Activated CD8-positive, alpha-beta T cell treated with anti-CD3 and anti-CD28 coated beads, Interleukin-2, amount 10 ng/mL, durations not matched to agents 7 days and 5 days (primary cell): ENCODE results near the gene PPP1R13B. TPM values are rescaled to one million over a fixed set of nuclear protein-coding genes. Genes with fewer than 3 reads are reported as not detected.

ENCODE experiments used
- ATAC-seq: fragments of 150-1000 bp; cut with Tn5 transposase; one replicate; pipeline ENCODE4 v1.10.0; 2021; ENCODE audit warnings: moderate library complexity
- CTCF ChIA-PET: fragments of 350-600 bp; sonication (Branson Sonifier 250); formaldehyde crosslinking; loops from one replicate; lab custom pipeline; 2021; ENCODE audit warnings: antibody characterized with exemption; lab: Charles Lee
- POLR2A ChIA-PET: fragments of 350-600 bp; sonication (Branson Sonifier 250); formaldehyde crosslinking; loops from one replicate; lab custom pipeline; 2021; ENCODE audit warnings: antibody characterized with exemption; lab: Charles Lee
- DNase-seq: peaks from one replicate; pipeline ENCODE4 v3.0.0-alpha.2; 2020
- H3K27ac Mint-ChIP-seq: one replicate; pipeline ENCODE4 v1.8.0; 2021; ENCODE audit warnings: mild to moderate bottlenecking, mixed read lengths
- H3K27me3 Mint-ChIP-seq: one replicate; pipeline ENCODE4 v1.8.0; 2021; ENCODE audit warnings: low read depth, mixed read lengths
- H3K36me3 Mint-ChIP-seq: one replicate; pipeline ENCODE4 v1.8.0; 2021; ENCODE audit warnings: low read depth, mixed read lengths
- H3K4me1 Mint-ChIP-seq: one replicate; pipeline ENCODE4 v1.8.0; 2021; ENCODE audit warnings: low read depth, mixed read lengths
- H3K4me3 Mint-ChIP-seq: one replicate; pipeline ENCODE4 v1.8.0; 2021; ENCODE audit warnings: mild to moderate bottlenecking, mixed read lengths
- H3K9me3 Mint-ChIP-seq: one replicate; pipeline ENCODE4 v1.8.0; 2022; ENCODE audit warnings: mixed read lengths; ENCODE audit not compliant: insufficient read depth
- total RNA-seq, 2 experiments: library from RNA; stranded (reverse); gene quantifications; one replicate each; pipeline ENCODE4 v1.2.3, GENCODE V29; 2021

Gene PPP1R13B
- total RNA-seq, 2 experiments from 2014 or later, result 11.9 to 12.6 TPM

DNA sequence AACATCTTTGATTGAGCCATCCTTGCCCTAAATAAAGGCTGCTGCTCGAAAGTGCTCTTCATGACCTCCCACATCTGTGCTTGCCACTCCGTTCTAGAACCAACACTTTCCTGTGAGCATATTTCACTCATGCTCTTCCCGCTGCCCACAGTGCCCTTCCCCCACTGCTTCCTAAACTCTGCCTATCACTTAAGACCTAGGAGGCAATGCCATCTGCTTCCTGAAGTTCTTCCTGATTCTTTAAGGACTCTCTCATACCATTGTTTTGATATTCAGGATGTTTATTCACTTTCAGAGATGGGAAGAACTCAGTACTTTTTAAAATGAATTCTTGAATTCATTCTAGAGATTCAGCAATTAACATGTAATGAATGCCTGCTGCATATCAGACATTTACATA, 81.8 kb downstream of the PPP1R13B start:
- CTCF ChIA-PET, result no interaction called here
- POLR2A ChIA-PET, result no interaction called here
- H3K9me3 Mint-ChIP-seq, result no peaks in the 10 kb centered on the region
- no peak overlapping the region for H3K27ac Mint-ChIP-seq
- ATAC-seq, result no peak
- H3K4me3 Mint-ChIP-seq, result no peak overlapping the region
- H3K36me3 Mint-ChIP-seq, result no peaks in the 10 kb centered on the region
- no peak for DNase-seq
- H3K27me3 Mint-ChIP-seq, result no peaks in the 10 kb centered on the region
- peaks cover 6% of the 10 kb centered on the region for H3K4me1 Mint-ChIP-seq

DNA sequence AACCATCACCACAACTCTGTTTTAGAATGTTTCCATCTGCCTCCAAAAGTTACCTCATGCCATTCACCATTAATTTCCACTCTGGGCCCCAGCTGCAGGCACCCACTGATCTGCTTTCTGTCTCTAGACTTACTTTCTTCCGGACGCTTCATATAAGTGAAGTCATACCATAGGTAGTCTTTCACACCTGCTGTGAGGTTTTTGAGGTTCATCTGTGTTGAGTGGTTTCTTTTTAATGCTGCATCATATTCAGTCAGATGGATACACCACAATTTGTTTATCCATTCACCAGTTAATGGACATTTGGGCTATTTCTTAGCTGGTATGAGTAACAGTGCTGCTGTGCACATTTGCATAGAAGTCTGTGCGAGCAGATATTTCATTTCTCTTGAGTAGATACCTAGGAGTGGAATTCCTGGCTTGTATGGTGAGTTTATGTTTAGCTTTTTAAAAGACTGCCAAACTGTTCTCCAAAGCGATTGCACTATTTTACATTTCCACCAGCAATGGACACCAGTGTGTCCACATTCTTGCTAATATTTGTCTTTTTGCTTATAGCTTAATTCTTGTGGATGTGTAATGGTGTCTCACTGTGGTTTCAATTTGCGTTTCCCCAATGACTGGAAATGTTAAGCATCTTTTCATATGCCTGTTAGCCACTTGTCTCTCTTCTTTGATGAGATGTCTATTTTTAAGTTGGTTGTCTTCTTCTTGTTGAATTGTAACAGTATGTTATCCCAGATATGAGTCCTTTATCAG, 83.5 kb downstream of the PPP1R13B start:
- no peak for DNase-seq
- no peak overlapping the region for H3K4me3 Mint-ChIP-seq
- no peak overlapping the region for H3K27ac Mint-ChIP-seq
- ATAC-seq, result no peak
- POLR2A ChIA-PET, result no interaction called here
- H3K4me1 Mint-ChIP-seq, result peaks cover 6% of the 10 kb centered on the region
- H3K9me3 Mint-ChIP-seq, result no peaks in the 10 kb centered on the region
- no peaks in the 10 kb centered on the region for H3K27me3 Mint-ChIP-seq
- no peaks in the 10 kb centered on the region for H3K36me3 Mint-ChIP-seq
- CTCF ChIA-PET, result interaction anchor here (1.1 kb wide), 1 partner anchor 39 kb away, joined by 3 read pairs; no protein-coding TSS in a partner anchor

DNA sequence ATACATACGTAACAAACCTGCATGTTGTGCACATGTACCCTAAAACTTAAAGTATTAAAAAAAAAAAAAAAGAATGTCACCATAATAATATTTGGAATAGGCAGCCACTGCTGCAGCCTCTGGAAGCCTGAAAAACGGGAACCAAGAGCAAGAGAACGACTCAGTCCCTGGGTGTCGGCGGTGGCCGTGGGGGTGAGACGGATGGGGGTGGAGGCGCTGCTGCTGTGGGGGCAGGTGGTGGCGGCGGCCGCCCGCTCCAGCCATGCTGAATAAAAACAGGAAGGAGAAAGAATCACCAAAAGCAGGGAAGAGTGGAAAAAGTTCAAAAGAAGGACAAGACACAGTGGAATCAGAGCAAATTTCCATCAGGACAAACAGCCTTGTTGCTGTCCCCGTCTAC, 84.8 kb downstream of the PPP1R13B start:
- Mint-ChIP-seq H3K9me3 (no peaks in the 10 kb centered on the region), H3K27me3 (no peaks in the 10 kb centered on the region), H3K36me3 (no peaks in the 10 kb centered on the region), H3K4me1 (peaks cover 6% of the 10 kb centered on the region), H3K27ac (no peak overlapping the region), H3K4me3 (no peak overlapping the region)
- DNase-seq (no peak), ATAC-seq (no peak)
- CTCF ChIA-PET, result no interaction called here
- POLR2A ChIA-PET, result no interaction called here

DNA sequence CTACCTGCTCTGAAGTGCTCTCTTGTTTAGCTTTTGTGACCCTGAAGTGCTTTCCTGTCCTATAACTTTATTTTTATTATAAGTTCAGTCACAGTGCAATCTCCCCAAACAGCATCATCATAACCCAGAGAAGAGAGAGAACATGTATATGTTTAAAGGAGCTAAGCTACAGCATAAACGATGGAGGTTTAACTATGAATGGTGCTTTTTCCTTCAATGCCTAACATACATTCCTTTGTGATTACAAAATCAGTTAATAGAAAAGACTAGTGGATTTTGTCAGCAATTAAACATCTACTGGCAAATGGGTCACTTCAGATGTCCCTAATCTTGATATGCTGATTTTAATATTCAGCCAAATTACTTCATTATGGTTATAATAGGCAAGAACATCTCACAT, 85.3 kb downstream of the PPP1R13B start:
- Mint-ChIP-seq H3K27ac (no peak overlapping the region), H3K9me3 (no peaks in the 10 kb centered on the region), H3K27me3 (no peaks in the 10 kb centered on the region), H3K4me1 (peaks cover 6% of the 10 kb centered on the region), H3K4me3 (no peak overlapping the region), H3K36me3 (no peaks in the 10 kb centered on the region)
- ATAC-seq, result no peak
- ChIA-PET CTCF (no interaction called here), POLR2A (no interaction called here)
- DNase-seq, result no peak

DNA sequence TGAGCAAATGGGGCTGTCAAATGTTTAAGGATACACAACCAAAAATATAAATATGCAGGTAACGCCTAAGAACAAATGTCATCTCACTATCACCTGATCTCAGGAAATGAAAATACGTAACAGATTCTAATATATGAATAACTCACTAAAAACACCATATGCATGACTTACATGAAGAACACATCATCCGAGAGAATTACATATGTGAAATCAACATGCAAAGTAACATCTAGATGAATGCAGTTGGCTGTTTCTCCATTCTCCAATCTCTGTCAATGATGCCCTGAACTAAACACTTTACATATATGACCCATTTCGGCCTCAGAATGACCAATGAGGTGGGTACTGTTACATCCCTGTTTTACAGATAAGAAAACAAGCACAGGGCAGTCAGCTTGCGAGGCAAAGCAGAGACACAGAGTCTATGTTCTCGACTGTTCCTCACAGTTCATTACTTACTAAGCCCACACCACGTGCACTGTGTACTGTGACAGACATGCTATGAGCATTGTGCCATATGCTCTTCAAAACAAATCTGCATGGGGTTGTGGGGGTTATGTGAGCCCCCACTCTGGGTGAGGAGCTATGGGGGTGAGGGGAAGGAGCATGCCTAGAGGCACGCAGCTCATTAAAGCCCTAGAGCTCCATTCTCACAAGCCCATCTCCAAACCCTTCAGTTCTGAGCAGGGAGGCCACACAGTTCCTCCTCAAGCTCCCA, 89.2 kb downstream of the PPP1R13B start:
- no peaks in the 10 kb centered on the region for H3K27me3 Mint-ChIP-seq
- no peak for ATAC-seq
- H3K4me3 Mint-ChIP-seq, result no peak overlapping the region
- no peaks in the 10 kb centered on the region for H3K4me1 Mint-ChIP-seq
- DNase-seq, result no peak
- H3K36me3 Mint-ChIP-seq, result no peaks in the 10 kb centered on the region
- H3K9me3 Mint-ChIP-seq, result no peaks in the 10 kb centered on the region
- H3K27ac Mint-ChIP-seq, result no peak overlapping the region
- POLR2A ChIA-PET, result no interaction called here
- CTCF ChIA-PET, result interaction anchor here (1.7 kb wide), 1 partner anchor 50 kb away, joined by 5 read pairs; no protein-coding TSS in a partner anchor

DNA sequence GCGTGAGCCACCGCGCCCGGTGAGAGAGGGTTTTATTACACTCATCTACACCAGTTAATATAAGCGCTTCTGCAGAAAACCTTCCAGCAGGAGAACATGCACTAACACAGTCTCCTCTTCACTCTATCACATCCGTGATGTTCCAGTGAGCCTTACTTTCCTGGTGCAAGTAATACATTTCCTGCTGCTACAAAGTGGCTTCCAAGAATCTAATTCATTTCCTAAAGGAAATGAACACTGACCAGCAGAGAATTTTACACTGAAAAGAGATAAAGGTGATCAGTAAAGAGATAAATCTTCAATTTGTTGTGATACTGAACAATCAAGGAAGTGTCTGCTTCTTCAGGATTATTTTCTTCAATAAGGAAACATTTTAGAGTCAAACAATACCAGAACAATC, 92.3 kb downstream of the PPP1R13B start:
- POLR2A ChIA-PET, result no interaction called here
- no peak overlapping the region for H3K27ac Mint-ChIP-seq
- H3K9me3 Mint-ChIP-seq, result no peaks in the 10 kb centered on the region
- no peak overlapping the region for H3K4me3 Mint-ChIP-seq
- CTCF ChIA-PET, result no interaction called here
- H3K4me1 Mint-ChIP-seq, result peaks cover 5% of the 10 kb centered on the region
- H3K27me3 Mint-ChIP-seq, result no peaks in the 10 kb centered on the region
- H3K36me3 Mint-ChIP-seq, result no peaks in the 10 kb centered on the region
- no peak for DNase-seq
- no peak for ATAC-seq

DNA sequence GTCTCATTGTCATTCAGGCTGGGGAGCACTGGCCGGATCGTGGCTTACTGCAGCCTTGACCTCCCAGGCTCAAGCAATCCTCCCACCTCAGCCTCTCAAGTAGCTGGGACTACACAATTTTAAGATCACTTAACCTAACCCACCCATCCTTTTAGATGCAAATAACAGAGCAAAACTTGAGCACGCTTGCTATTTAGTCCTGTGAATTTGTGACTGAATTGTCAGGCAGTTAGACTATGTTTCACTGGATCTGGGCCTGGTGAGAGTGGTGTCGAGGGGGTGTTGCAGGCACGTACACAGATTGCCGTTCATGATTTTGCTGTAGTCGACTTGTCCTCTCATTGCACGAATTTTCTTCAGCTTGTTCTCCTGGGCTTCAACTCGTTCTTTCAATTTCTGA, 93.6 kb downstream of the PPP1R13B start:
- no peaks in the 10 kb centered on the region for H3K9me3 Mint-ChIP-seq
- ATAC-seq, result no peak
- no peak overlapping the region for H3K4me3 Mint-ChIP-seq
- no peak for DNase-seq
- peaks cover 15% of the 10 kb centered on the region for H3K4me1 Mint-ChIP-seq
- peaks cover 6% of the 10 kb centered on the region for H3K36me3 Mint-ChIP-seq
- CTCF ChIA-PET, result interaction anchor here (0.6 kb wide), 1 partner anchor 75 kb away, joined by 3 read pairs; no protein-coding TSS in a partner anchor
- H3K27me3 Mint-ChIP-seq, result no peaks in the 10 kb centered on the region
- POLR2A ChIA-PET, result no interaction called here
- no peak overlapping the region for H3K27ac Mint-ChIP-seq

DNA sequence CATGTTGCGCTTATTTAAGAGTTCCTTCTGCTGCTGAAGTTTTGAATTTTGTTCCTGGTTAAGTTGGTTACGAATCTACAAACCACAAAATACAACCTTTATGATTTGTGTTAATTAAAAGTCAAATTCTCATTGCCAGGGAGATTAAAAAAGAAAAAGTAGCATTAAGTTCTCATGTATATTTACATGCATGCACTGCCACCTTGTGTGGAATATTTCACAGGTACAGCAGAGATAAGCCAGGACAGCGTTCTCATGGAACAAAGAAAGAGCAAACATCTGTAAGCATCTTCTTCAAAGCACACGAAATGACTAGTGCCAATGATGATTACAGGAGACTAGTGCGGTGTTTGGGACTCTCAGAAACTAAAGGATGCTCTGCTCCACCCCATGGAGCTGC, 97.5 kb downstream of the PPP1R13B start:
- DNase-seq (no peak), ATAC-seq (no peak)
- Mint-ChIP-seq H3K9me3 (no peaks in the 10 kb centered on the region), H3K27ac (peak overlapping the region; percentile 24), H3K4me3 (no peak overlapping the region), H3K36me3 (peaks cover 6% of the 10 kb centered on the region), H3K27me3 (no peaks in the 10 kb centered on the region), H3K4me1 (peaks cover 29% of the 10 kb centered on the region)
- CTCF ChIA-PET, result no interaction called here
- POLR2A ChIA-PET, result no interaction called here

DNA sequence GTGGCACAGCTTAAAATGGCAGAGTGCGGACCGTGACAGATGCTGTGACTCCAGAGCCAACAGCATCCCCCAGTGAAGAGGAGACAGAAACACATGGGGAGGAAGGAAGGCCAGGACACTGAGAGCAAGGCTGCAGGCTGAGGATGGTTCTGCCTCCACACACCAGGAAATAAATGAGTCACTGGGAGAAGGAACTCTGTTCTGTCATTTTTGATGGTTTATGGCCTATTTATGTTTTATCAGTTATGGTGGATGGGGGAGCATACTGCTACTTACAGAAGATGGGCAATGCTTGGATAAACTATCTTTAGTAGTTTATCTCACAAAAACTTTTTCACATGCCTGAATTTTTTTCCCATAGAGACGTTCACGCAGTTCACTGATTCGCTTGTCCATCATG, 97.9 kb downstream of the PPP1R13B start:
- ATAC-seq (no peak), DNase-seq (no peak)
- no peaks in the 10 kb centered on the region for H3K9me3 Mint-ChIP-seq
- H3K36me3 Mint-ChIP-seq, result peaks cover 6% of the 10 kb centered on the region
- CTCF ChIA-PET, result no interaction called here
- H3K4me1 Mint-ChIP-seq, result peaks cover 29% of the 10 kb centered on the region
- peak overlapping the region; percentile 42 for H3K27ac Mint-ChIP-seq
- no peaks in the 10 kb centered on the region for H3K27me3 Mint-ChIP-seq
- POLR2A ChIA-PET, result no interaction called here
- no peak overlapping the region for H3K4me3 Mint-ChIP-seq

DNA sequence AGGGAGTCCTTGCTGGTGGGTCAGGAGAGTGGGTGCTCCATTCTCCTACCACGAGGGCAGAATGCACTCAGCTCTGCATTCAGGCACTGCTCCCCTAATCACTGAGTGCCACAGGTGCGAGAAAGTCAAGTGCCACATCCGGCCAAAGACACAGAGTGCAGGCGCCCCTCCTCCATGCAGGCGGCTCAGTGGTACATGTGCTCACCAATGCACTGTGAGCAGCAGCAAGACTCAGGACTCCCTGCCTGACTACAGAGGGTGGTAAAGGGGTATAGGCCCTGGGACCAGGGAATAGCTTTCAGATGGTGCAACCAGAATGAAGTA, 98.9 kb downstream of the PPP1R13B start:
- ATAC-seq (peak; percentile 99), DNase-seq (peak; percentile 80)
- ChIA-PET CTCF (interaction anchor here (1.2 kb wide), 1 partner anchor 58 kb away, joined by 3 read pairs; no protein-coding TSS in a partner anchor), POLR2A (no interaction called here)
- no peak overlapping the region for H3K4me3 Mint-ChIP-seq
- H3K36me3 Mint-ChIP-seq, result peaks cover 6% of the 10 kb centered on the region
- no peaks in the 10 kb centered on the region for H3K9me3 Mint-ChIP-seq
- no peaks in the 10 kb centered on the region for H3K27me3 Mint-ChIP-seq
- peak overlapping the region; percentile 77 for H3K27ac Mint-ChIP-seq
- H3K4me1 Mint-ChIP-seq, result peaks cover 29% of the 10 kb centered on the region

DNA sequence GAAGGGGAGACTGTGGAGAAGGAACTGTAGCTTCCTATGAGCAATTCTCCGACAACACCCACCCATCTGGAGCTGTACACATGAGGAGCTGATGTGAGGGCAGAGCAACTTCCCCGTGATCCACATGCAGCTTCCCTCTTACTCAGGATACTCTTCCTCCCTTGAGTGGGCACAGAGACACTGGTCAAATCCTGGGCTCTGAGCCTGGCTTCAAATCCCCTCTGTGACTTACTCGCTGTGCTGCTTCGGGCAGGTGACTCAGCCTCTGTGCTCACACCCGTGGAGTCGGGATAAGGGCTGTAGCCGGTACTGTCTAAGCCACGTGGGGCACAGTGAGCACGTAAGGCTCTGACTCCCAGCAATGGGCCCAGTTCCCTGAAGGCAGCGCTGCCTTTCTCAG, 100.7 kb downstream of the PPP1R13B start:
- H3K27ac Mint-ChIP-seq, result no peak overlapping the region
- H3K9me3 Mint-ChIP-seq, result no peaks in the 10 kb centered on the region
- ATAC-seq (no peak), DNase-seq (no peak)
- ChIA-PET CTCF (no interaction called here), POLR2A (interaction anchor here (0.7 kb wide), 1 partner anchor 18 kb away, joined by 4 read pairs; no protein-coding TSS in a partner anchor)
- H3K4me1 Mint-ChIP-seq, result peaks cover 25% of the 10 kb centered on the region
- H3K27me3 Mint-ChIP-seq, result no peaks in the 10 kb centered on the region
- H3K4me3 Mint-ChIP-seq, result no peak overlapping the region
- H3K36me3 Mint-ChIP-seq, result peaks cover 6% of the 10 kb centered on the region

DNA sequence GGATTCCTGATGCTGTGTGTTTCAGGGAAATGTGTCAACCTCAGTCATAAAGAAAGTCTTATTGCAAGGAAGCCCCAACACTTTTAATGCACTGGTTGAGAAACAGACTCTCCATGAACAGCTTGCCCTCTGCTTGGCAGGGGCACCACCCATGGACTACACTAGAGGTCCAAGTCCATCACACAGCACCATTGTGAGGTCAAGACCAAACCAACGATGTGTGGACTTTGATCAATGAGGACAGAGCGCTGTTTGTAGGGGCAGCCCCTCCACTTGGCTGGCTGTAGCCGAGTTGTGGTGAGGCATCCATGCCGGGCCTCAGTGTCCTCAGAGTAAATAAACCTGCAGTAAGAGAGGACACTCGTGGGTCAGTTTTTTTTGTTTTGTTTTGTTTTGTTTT, 102.0 kb downstream of the PPP1R13B start:
- Mint-ChIP-seq H3K4me1 (peaks cover 25% of the 10 kb centered on the region), H3K36me3 (peaks cover 6% of the 10 kb centered on the region), H3K4me3 (no peak overlapping the region), H3K27ac (no peak overlapping the region), H3K27me3 (no peaks in the 10 kb centered on the region), H3K9me3 (no peaks in the 10 kb centered on the region)
- no peak for ATAC-seq
- DNase-seq, result no peak
- ChIA-PET CTCF (no interaction called here), POLR2A (interaction anchor here (0.8 kb wide), 1 partner anchor 206 kb away, joined by 3 read pairs; no protein-coding TSS in a partner anchor)
